Adrenal gland (tissue), 5 donors: Measurements from ENCODE around the gene LSMEM2.

Experiments
- POLR2A ChIP-seq, 2 donors: fragments of 450-650 bp; IDR thresholded peaks; one replicate each; pipeline ENCODE4 v1.6.1; 2017; ENCODE audit warnings: antibody characterized with exemption in 2 of 2, mild to moderate bottlenecking in 2 of 2, moderate library complexity in 1 of 2
- TF ChIP-seq, protein P1 (sequence below), 6 experiments: fragments of 450-650 bp in 4 of 6; fragments of 200-600 bp in 2 of 6; sonication (generic) in 1 of 6; IDR thresholded peaks; 1 replicate in 5 of 6; 2 replicates in 1 of 6; pipeline versions ENCODE4 v1.5.1 to v1.8.0; 2016 to 2021; ENCODE audit warnings: antibody characterized with exemption in 6 of 6, mild to moderate bottlenecking in 2 of 6, moderate library complexity in 1 of 6
- donor health status: DM: no; HTN: no; CAD: no.

GRCh38 chr3:50236484-50237132 lies 42.3 kb upstream of the LSMEM2 start:
- TF ChIP-seq, protein P1, sequence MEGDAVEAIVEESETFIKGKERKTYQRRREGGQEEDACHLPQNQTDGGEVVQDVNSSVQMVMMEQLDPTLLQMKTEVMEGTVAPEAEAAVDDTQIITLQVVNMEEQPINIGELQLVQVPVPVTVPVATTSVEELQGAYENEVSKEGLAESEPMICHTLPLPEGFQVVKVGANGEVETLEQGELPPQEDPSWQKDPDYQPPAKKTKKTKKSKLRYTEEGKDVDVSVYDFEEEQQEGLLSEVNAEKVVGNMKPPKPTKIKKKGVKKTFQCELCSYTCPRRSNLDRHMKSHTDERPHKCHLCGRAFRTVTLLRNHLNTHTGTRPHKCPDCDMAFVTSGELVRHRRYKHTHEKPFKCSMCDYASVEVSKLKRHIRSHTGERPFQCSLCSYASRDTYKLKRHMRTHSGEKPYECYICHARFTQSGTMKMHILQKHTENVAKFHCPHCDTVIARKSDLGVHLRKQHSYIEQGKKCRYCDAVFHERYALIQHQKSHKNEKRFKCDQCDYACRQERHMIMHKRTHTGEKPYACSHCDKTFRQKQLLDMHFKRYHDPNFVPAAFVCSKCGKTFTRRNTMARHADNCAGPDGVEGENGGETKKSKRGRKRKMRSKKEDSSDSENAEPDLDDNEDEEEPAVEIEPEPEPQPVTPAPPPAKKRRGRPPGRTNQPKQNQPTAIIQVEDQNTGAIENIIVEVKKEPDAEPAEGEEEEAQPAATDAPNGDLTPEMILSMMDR (IDR thresholded peaks at IDR 0.05), result no peak
- TF ChIP-seq POLR2A (IDR thresholded peaks at IDR 0.05), result peak in 1 of 2 donors; percentile 33
